Muscle layer of colon (tissue), 2 donors: Measurements from ENCODE around the gene MYO1E.
"Not testable (repeated sequence)": the region's sequence is repeated elsewhere in the genome, so short reads cannot be mapped to it uniquely, and the experiment has no call there.

ENCODE experiments used
- H3K27ac ChIP-seq: one replicate; pipeline ENCODE4 v1.7.0; 2013; ENCODE audit warnings: low read depth, mild to moderate bottlenecking, low read length, moderate library complexity
- H3K27me3 ChIP-seq, 2 donors: one replicate each; pipeline ENCODE4 v1.7.0; 2013; ENCODE audit warnings: low read length in 2 of 2, mild to moderate bottlenecking in 2 of 2; ENCODE audit not compliant: insufficient read depth in 2 of 2, control insufficient read depth in 1 of 2
- H3K36me3 ChIP-seq: one replicate; pipeline ENCODE4 v1.7.0; 2013; ENCODE audit warnings: mild to moderate bottlenecking, low read length; ENCODE audit not compliant: insufficient read depth
- H3K4me1 ChIP-seq: one replicate; pipeline ENCODE4 v1.7.0; 2013; ENCODE audit warnings: mild to moderate bottlenecking, low read length; ENCODE audit not compliant: insufficient read depth
- H3K4me3 ChIP-seq, 2 donors: one replicate each; pipeline ENCODE4 v1.7.0; 2013; ENCODE audit warnings: low read length in 2 of 2, low read depth in 1 of 2, mild to moderate bottlenecking in 1 of 2, moderate library complexity in 1 of 2
- H3K9ac ChIP-seq: one replicate; pipeline ENCODE4 v1.7.0; 2013; ENCODE audit warnings: low read length
- H3K9me3 ChIP-seq: one replicate; pipeline ENCODE4 v1.7.0; 2013; ENCODE audit warnings: mild to moderate bottlenecking, low read length
- donor health status: abdominal sarcoma.
- donor health status: Adenocarcinoma of cecum.

The MYO1E gene

DNA sequence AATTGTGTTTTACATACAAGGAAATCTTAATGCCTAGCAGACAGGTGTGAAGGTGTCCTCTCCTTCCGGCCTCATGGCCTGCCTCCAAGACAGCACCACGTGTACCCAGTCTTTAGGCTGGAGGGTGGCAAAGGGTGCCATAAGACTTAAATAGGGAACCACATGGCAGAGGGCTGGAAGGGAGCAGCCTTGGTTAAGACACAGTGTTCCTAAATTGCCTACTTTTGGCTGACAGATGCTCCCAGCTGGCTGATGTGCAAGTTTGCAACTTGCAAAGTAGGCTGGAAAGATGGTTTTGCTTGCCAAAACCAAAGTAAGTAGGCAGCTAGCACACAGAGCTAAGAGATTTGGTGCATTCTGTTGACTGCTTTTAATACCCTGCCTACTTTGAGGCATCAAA is 222.5 kb downstream of the MYO1E start:
- Histone ChIP-seq H3K36me3 (peaks cover 36% of the 10 kb centered on the region), H3K27ac (no peak overlapping the region)

DNA sequence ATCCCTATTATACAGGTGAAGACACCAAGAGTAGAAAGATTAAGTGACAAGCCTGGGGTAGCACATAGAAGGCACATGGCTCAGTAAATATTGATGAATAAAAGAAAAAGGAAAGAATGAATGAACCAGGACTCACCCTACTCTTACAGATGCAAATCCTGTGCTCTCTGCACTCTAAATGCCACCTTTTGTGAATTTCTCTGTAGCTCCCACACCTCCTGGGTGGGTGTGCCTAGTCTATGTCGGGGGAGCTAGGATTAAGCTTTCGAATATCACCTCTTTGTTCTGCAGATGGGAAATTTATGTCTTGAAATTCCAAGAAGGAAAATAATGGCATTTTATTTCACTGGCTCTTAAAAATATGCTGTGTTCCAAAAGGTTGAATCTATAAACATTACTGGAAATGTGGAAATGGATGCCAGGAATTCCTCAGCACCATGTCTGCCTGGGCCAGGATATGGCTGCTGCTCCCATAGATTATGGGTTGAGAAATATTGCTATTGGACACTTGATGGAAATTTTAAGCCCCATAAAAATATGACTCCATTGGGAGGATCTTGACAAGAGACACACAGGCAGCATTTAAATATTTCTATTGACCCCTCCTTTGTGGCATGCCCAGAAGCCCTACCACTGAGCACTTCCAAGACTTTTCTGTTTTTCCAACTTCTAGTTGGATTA is 224.4 kb downstream of the MYO1E start:
- no peak overlapping the region for H3K27ac ChIP-seq
- H3K9me3 ChIP-seq, result no peaks in the 10 kb centered on the region
- peaks cover 40% of the 10 kb centered on the region for H3K36me3 ChIP-seq
- no peak overlapping the region for H3K9ac ChIP-seq
- no peaks in the 10 kb centered on the region for H3K27me3 ChIP-seq
- peaks cover 8% of the 10 kb centered on the region for H3K4me1 ChIP-seq
- H3K4me3 ChIP-seq, result no peak overlapping the region

More for the DNA sequence above, 222.5 kb downstream of the MYO1E start:
- H3K4me3 ChIP-seq, result no peak overlapping the region
- H3K4me1 ChIP-seq, result peaks cover 8% of the 10 kb centered on the region
- H3K27me3 ChIP-seq, result no peaks in the 10 kb centered on the region
- H3K9me3 ChIP-seq, result no peaks in the 10 kb centered on the region
- no peak overlapping the region for H3K9ac ChIP-seq

DNA sequence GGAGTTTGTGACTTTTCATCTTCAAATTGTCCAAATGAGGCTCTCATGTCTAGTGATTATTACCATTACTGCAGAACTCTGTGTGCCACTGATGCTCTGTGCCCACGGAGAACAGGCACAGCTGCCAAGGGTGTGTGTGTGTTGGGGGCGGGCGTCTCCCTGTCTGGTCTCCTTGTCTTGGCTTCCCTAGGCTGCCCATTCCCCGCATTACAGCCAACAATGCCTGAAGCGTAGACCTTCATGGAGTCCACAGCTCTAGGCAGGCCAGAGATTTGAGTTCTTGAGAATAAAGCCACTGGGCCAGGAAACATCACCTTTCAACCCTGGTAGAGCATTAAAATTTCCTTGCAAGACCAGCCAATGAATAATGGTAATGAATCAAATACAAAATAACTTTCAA is 225.0 kb downstream of the MYO1E start:
- H3K36me3 ChIP-seq, result peaks cover 40% of the 10 kb centered on the region
- H3K27me3 ChIP-seq, result no peaks in the 10 kb centered on the region
- no peak overlapping the region for H3K27ac ChIP-seq
- peaks cover 8% of the 10 kb centered on the region for H3K4me1 ChIP-seq
- H3K4me3 ChIP-seq, result no peak overlapping the region
- H3K9ac ChIP-seq, result no peak overlapping the region
- H3K9me3 ChIP-seq, result no peaks in the 10 kb centered on the region

DNA sequence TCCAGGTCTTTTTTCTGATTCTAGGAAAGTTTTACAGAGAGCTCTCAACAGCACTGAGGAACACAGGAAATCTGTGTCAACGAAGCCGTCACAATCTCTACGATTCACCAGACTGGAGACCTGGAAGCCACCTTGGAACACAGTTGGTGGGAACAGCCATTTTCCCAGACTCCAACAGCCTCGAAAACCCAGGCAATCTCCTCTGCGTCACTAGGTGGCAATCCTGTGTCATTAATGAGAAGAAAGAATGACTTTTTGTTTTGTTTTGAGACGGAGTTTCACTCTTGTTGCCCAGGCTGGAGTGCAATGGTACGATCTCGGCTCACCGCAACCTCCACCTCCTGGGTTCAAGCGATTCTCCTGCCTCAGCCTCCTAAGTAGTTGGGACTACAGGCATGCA is 228.1 kb downstream of the MYO1E start:
- H3K27ac ChIP-seq, H3K9me3 ChIP-seq, H3K4me1 ChIP-seq, H3K4me3 ChIP-seq, H3K27me3 ChIP-seq, H3K9ac ChIP-seq: not testable (repeated sequence)
- peaks cover 31% of the 10 kb centered on the region for H3K36me3 ChIP-seq

DNA sequence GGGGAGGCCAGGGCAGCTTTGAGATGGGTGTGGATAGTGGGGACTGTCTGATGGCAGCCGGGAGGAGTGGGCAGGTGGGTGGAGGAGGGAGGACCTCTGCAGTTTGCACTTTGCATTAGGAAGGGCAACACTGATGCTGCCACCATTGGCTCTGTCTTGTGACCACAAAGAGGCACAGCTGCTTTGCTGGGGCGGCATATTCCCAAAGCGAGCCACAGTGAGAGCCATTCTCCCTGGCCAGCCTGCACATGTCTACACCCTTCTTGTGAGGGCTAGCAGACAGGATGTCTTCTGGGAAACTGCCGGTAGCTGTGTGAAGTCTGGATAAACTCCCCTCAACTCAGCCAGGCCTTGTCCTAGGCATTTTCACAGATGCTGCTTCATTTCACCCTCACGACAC is 229.4 kb downstream of the MYO1E start:
- no peaks in the 10 kb centered on the region for H3K9me3 ChIP-seq
- H3K27me3 ChIP-seq, result no peaks in the 10 kb centered on the region
- peaks cover 31% of the 10 kb centered on the region for H3K36me3 ChIP-seq
- H3K27ac ChIP-seq, result no peak overlapping the region
- H3K9ac ChIP-seq, result no peak overlapping the region
- peaks cover 4% of the 10 kb centered on the region for H3K4me1 ChIP-seq
- no peak overlapping the region for H3K4me3 ChIP-seq

DNA sequence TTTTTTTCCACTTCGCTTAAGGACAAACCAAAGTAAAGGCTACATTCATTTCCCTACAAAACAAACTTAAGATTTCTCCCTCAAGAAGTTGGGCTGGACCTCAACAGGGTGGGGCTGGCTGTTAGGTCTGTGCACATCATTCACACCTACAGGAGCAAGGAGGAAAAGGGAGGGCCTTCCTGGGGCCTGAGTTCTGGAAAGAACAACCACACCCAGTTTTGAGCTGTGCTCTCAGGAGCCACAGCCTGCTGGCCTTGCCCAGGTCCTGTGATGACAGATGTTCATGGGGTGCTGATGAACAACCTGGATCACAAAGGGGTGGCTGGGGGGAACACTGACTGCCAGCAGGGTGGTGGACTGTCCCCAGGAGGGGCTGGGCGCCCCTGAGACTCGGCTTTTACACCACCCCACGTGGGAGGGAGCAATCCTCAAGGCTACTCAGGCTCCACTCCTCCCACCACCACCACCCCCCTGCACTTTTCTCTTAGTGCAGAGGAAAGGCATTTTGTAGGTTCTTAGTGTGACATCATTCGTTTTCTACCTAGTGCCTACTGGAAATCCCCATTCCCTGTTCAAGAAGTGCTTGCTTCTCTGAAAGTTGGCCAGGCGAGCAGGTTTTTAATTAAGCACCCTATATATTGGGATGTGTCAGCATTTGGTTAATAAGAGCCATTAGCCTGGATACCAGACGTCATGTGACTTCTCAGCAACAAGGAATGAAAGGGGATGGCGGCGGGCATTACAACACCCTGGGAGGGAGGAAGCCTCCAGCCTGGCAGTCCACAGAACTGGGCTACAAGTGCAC is 232.0 kb downstream of the MYO1E start:
- no peaks in the 10 kb centered on the region for H3K4me1 ChIP-seq
- H3K27ac ChIP-seq, result no peak overlapping the region
- peaks cover 33% of the 10 kb centered on the region for H3K36me3 ChIP-seq
- H3K9ac ChIP-seq, result no peak overlapping the region
- no peak overlapping the region for H3K4me3 ChIP-seq
- no peaks in the 10 kb centered on the region for H3K9me3 ChIP-seq
- no peaks in the 10 kb centered on the region for H3K27me3 ChIP-seq

DNA sequence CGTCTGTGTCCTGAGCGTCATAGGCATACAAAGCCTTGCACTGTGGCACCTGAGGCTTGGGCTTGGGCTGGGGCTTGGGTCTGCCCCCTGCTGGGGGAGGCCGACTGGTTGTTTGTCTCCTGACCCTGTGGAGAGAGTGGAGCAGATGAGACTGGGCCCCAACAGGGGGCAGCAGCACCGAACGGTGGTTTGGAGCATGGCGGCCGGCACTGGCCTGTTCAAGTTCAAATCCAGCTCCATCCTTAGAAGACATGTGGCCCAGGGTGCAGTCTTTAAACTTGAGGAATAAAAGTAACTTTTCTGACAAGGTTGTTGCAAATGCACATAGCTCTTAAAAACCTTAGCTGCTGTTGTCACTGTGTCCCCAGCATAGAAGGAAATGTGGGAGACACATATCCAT is 234.4 kb downstream of the MYO1E start:
- Histone ChIP-seq H3K4me3 (no peak overlapping the region), H3K9ac (no peak overlapping the region), H3K27me3 (no peaks in the 10 kb centered on the region), H3K27ac (no peak overlapping the region), H3K9me3 (no peaks in the 10 kb centered on the region), H3K36me3 (peaks cover 30% of the 10 kb centered on the region), H3K4me1 (no peaks in the 10 kb centered on the region)

DNA sequence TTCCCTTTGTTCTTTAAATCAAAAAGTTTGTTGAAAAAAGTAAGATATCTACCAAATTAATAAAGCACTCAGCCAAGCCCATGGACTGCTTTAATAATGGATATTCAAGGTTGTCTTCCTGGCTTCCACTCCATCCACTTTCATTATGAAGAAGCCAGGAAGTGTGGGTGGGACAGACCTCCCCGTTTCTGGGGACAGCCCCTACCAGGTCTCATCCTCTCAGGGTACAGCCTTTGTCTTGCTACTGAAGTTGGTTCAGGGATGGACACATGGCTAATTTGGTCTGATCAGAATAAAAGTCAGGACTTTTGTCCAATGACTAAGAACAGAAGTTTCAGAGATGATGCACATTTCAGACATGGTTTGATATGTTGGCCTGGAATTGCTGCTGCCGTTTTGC is 235.1 kb downstream of the MYO1E start:
- Histone ChIP-seq H3K27ac (no peak overlapping the region), H3K36me3 (peaks cover 23% of the 10 kb centered on the region), H3K4me3 (no peak overlapping the region), H3K9ac (no peak overlapping the region), H3K9me3 (no peaks in the 10 kb centered on the region), H3K27me3 (no peaks in the 10 kb centered on the region), H3K4me1 (no peaks in the 10 kb centered on the region)

DNA sequence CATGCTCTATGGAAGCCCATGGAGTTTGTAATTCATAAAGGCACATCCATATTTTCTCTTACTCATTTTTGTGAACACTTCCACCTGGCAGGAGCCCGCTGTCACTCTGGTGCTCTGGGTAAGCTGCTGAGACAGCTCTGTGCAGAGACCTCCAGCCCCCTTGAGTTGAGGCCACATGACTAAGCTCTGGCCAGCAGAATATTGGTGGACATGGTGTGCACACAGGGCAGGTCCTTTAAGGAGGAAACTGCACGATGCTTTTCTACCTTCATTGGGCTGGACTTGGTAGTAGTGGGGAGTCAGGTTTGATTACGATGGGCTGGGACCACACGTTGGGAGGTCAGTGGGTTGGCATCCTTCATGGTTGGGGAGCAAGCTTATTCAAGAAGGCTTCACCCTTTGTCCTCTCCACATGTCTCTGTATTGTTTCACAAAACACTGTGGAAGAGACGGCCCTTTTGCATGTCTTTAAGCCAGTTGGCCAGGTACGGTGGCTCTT is 238.7 kb downstream of the MYO1E start:
- Histone ChIP-seq H3K9ac (no peak overlapping the region), H3K9me3 (no peaks in the 10 kb centered on the region), H3K27me3 (no peaks in the 10 kb centered on the region), H3K4me1 (no peaks in the 10 kb centered on the region), H3K36me3 (peaks cover 13% of the 10 kb centered on the region), H3K27ac (no peak overlapping the region), H3K4me3 (no peak overlapping the region)

DNA sequence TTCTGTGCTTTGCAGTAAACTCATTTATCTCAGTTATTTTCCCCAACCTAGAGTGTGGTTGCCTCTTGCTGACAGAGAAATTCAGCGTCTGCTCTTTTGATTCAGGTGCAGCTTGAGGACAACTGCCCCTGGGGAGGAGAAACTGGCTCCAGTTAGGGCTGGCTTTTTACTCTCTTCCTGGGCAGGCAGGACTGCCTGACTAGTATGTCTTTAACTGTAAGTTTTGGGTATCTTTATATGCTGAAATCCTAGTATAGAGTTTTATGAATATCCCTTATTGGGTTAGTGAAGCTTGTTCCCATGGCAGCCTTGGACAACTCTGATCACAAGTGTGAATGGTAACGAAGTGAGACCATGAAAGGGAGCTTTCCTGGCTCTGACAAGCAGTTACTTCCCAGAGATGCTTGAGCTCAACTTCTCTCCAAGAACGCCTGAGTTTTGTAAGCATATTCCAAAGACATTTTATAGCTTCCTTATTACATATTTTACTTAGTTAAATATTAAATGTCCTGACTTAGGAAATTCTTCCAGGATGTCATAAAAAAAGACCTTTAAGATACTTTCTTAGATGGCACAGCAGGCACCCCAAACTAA is 240.6 kb downstream of the MYO1E start:
- Histone ChIP-seq H3K9ac (no peak overlapping the region), H3K9me3 (no peaks in the 10 kb centered on the region), H3K27me3 (no peaks in the 10 kb centered on the region), H3K4me1 (no peaks in the 10 kb centered on the region), H3K36me3 (peaks cover 7% of the 10 kb centered on the region), H3K27ac (no peak overlapping the region), H3K4me3 (no peak overlapping the region)

DNA sequence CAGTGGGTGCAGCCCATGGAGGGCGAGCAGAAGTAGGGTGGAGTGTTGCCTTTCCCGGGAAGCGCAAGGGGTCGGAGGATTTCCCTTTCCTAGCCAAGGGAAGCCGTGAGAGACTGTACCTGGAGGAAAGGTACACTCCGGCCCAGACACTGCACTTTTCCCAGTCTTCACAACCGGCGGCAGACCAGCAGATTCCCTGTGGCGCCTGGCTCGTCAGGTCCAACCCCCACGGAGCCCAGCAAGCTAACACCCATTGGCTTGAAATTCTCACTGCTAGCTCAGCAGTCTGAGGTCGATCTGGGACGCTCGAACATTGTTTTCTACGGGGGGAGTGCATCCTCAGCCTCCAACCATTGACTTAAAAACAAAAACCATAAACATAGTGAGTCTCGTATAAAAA is 241.2 kb downstream of the MYO1E start:
- H3K9ac ChIP-seq, result no peak overlapping the region
- peaks cover 4% of the 10 kb centered on the region for H3K36me3 ChIP-seq
- no peak overlapping the region for H3K27ac ChIP-seq
- H3K4me3 ChIP-seq, result no peak overlapping the region
- no peaks in the 10 kb centered on the region for H3K27me3 ChIP-seq
- no peaks in the 10 kb centered on the region for H3K4me1 ChIP-seq
- H3K9me3 ChIP-seq, result no peaks in the 10 kb centered on the region
